Keratinocyte (primary cell): ENCODE measurements around the gene PTPRN2. TPM values are rescaled to one million over a fixed set of nuclear protein-coding genes. Genes with fewer than 3 reads are reported as not detected.

ENCODE experiments used
- DNase-seq: peaks from one replicate; pipeline ENCODE4 v3.0.0-alpha.2; 2011; ENCODE audit warnings: low read depth, missing footprints, low spot score
- FAIRE-seq: peaks from 2 replicates; lab custom pipeline; 2011; peaks lifted over from hg19 to GRCh38; lab: Jason Lieb, UNC
- H2AFZ ChIP-seq: 2 replicates; pipeline ENCODE4 v1.6.0; 2012; ENCODE audit warnings: low read length, control low read depth, inconsistent platforms; ENCODE audit not compliant: control insufficient read depth
- H3K27ac ChIP-seq: 2 replicates; pipeline ENCODE4 v1.5.1; 2011; ENCODE audit warnings: low read length; ENCODE audit not compliant: control insufficient read depth, insufficient read depth
- H3K27me3 ChIP-seq: 3 replicates; pipeline ENCODE4 v1.6.0; 2011; ENCODE audit warnings: low read length; ENCODE audit not compliant: control insufficient read depth, insufficient read depth; ENCODE audit errors: extremely low read depth
- H3K36me3 ChIP-seq, 2 experiments: 2 replicates in 1 of 2; 3 replicates in 1 of 2; pipeline ENCODE4 v1.5.1; 2011; ENCODE audit warnings: low read length in 2 of 2, mild to moderate bottlenecking in 1 of 2; ENCODE audit not compliant: control insufficient read depth in 2 of 2, insufficient read depth in 2 of 2; ENCODE audit errors: extremely low read depth in 1 of 2
- H3K4me1 ChIP-seq: 3 replicates; pipeline ENCODE4 v1.5.1; 2011; ENCODE audit warnings: low read length; ENCODE audit not compliant: control insufficient read depth, insufficient read depth; ENCODE audit errors: extremely low read depth
- H3K4me2 ChIP-seq: 3 replicates; pipeline ENCODE4 v1.6.0; 2011; ENCODE audit warnings: low read depth, low read length; ENCODE audit not compliant: control insufficient read depth, insufficient read depth; ENCODE audit errors: extremely low read depth
- H3K4me3 ChIP-seq, 3 experiments: fragments of 200-600 bp in 1 of 3; sonication (generic) in 1 of 3; 2 replicates in 2 of 3; 3 replicates in 1 of 3; pipeline ENCODE4 v1.5.1; 2011 to 2016; ENCODE audit warnings: low read length in 3 of 3, mild to moderate bottlenecking in 3 of 3, control low read depth in 2 of 3, inconsistent platforms in 1 of 3, low read depth in 1 of 3, mixed read lengths in 1 of 3, mixed run types in 1 of 3, moderate library complexity in 1 of 3; ENCODE audit not compliant: control insufficient read depth in 2 of 3, insufficient read depth in 2 of 3; ENCODE audit errors: extremely low read depth in 1 of 3
- H3K79me2 ChIP-seq: 2 replicates; pipeline ENCODE4 v1.6.0; 2012; ENCODE audit warnings: low read length; ENCODE audit not compliant: control insufficient read depth, insufficient read depth
- H3K9ac ChIP-seq: 3 replicates; pipeline ENCODE4 v1.6.0; 2011; ENCODE audit warnings: low read length; ENCODE audit not compliant: control insufficient read depth, insufficient read depth; ENCODE audit errors: extremely low read depth
- H3K9me1 ChIP-seq: 3 replicates; pipeline ENCODE4 v1.6.0; 2011; ENCODE audit warnings: low read length; ENCODE audit not compliant: control insufficient read depth, insufficient read depth; ENCODE audit errors: extremely low read depth
- H3K9me3 ChIP-seq: 2 replicates; pipeline ENCODE4 v1.5.1; 2012; ENCODE audit warnings: low read depth, low read length; ENCODE audit not compliant: control insufficient read depth
- H4K20me1 ChIP-seq: 3 replicates; pipeline ENCODE4 v1.6.0; 2011; ENCODE audit warnings: low read length; ENCODE audit not compliant: control insufficient read depth, insufficient read depth; ENCODE audit errors: extremely low read depth
- EZH2 ChIP-seq: IDR thresholded peaks from one replicate; pipeline ENCODE4 v1.6.1; 2012; ENCODE audit warnings: inconsistent platforms, mild to moderate bottlenecking, low read length, moderate library complexity
- dilution Hi-C: fragments of 300-500 bp; cut with MboI; formaldehyde crosslinking; loops from one replicate; pipeline ENCODE4 v1.7.0; 2020; ENCODE audit warnings: low sequenced_read_pairs; ENCODE audit not compliant: extremely low pct_ligation_motif_present
- polyA plus RNA-seq, 5 experiments: library from polyadenylated mRNA; depleted of rRNA in 3 of 5; stranded (reverse) in 3 of 5; stranded (forward) in 1 of 5; unstranded in 1 of 5; fragments of >200 nt; gene quantifications; 1 replicate in 1 of 5; 2 replicates in 3 of 5; 3 replicates in 1 of 5; pipeline versions ENCODE4 v1.2.1 to v1.2.3, GENCODE V29; 2011 to 2012; ENCODE audit warnings: missing spikeins in 2 of 5, low read depth in 1 of 5, low replicate concordance in 1 of 5
- TF ChIP-seq, protein P1 (sequence below), 3 experiments: IDR thresholded peaks in 1 of 3; conservative IDR thresholded peaks in 1 of 3; optimal IDR thresholded peaks in 1 of 3; 2 replicates in 2 of 3; 3 replicates in 1 of 3; pipeline versions ENCODE3 to v1.5.1; 2011; ENCODE audit warnings: low read length in 3 of 3, mild to moderate bottlenecking in 3 of 3, moderate library complexity in 2 of 3, control low read depth in 1 of 3, inconsistent platforms in 1 of 3; ENCODE audit not compliant: insufficient read depth in 2 of 3; ENCODE audit errors: extremely low read depth in 1 of 3

Gene PTPRN2
- polyA plus RNA-seq, 1 donor (not counting 4 experiments of a cell fraction or from before 2014, with no cell fraction given): not detected

DNA sequence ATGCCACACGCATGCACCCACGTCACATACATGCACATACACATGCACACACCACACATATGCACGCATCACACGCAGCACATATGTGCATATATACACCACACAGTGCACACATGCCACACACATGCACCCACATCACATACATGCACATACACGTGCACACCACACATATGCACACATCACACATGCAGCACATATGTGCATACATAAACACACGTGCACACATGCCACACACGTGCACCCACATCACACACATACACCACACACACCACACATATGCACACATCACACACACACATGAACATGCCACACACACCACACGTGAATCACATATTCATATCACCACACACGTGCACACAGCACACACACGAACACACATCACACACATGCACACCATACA, 338.8 kb downstream of the PTPRN2 start:
- no peak overlapping the region for H3K4me3 ChIP-seq
- H4K20me1 ChIP-seq: no peaks in the 10 kb centered on the region
- DNase-seq (no peak), FAIRE-seq (no peak)
- TF ChIP-seq EZH2: no peak
- TF ChIP-seq, protein P1, sequence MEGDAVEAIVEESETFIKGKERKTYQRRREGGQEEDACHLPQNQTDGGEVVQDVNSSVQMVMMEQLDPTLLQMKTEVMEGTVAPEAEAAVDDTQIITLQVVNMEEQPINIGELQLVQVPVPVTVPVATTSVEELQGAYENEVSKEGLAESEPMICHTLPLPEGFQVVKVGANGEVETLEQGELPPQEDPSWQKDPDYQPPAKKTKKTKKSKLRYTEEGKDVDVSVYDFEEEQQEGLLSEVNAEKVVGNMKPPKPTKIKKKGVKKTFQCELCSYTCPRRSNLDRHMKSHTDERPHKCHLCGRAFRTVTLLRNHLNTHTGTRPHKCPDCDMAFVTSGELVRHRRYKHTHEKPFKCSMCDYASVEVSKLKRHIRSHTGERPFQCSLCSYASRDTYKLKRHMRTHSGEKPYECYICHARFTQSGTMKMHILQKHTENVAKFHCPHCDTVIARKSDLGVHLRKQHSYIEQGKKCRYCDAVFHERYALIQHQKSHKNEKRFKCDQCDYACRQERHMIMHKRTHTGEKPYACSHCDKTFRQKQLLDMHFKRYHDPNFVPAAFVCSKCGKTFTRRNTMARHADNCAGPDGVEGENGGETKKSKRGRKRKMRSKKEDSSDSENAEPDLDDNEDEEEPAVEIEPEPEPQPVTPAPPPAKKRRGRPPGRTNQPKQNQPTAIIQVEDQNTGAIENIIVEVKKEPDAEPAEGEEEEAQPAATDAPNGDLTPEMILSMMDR (optimal IDR thresholded peaks at IDR 0.05 in 1 of 3, IDR thresholded peaks at IDR 0.05 in 1 of 3, conservative IDR thresholded peaks at IDR 0.05 in 1 of 3; ENCODE audit: extremely low read depth in 1 of 3, insufficient read depth in 2 of 3, low read length in 3 of 3): no peak
- H3K9ac ChIP-seq: no peak overlapping the region
- H3K9me1 ChIP-seq: no peaks in the 10 kb centered on the region
- H3K9me3 ChIP-seq: peaks cover 38% of the 10 kb centered on the region
- no peaks in the 10 kb centered on the region for H3K36me3 ChIP-seq
- no peaks in the 10 kb centered on the region for H3K4me1 ChIP-seq
- dilution Hi-C loops: loop anchor here (25.0 kb wide), 1 partner anchor 112 kb away; no protein-coding TSS in a partner anchor
- H2AFZ ChIP-seq: no peak overlapping the region
- H3K27me3 ChIP-seq: no peaks in the 10 kb centered on the region
- H3K4me2 ChIP-seq: no peak overlapping the region
- no peaks in the 10 kb centered on the region for H3K79me2 ChIP-seq
- no peak overlapping the region for H3K27ac ChIP-seq

DNA sequence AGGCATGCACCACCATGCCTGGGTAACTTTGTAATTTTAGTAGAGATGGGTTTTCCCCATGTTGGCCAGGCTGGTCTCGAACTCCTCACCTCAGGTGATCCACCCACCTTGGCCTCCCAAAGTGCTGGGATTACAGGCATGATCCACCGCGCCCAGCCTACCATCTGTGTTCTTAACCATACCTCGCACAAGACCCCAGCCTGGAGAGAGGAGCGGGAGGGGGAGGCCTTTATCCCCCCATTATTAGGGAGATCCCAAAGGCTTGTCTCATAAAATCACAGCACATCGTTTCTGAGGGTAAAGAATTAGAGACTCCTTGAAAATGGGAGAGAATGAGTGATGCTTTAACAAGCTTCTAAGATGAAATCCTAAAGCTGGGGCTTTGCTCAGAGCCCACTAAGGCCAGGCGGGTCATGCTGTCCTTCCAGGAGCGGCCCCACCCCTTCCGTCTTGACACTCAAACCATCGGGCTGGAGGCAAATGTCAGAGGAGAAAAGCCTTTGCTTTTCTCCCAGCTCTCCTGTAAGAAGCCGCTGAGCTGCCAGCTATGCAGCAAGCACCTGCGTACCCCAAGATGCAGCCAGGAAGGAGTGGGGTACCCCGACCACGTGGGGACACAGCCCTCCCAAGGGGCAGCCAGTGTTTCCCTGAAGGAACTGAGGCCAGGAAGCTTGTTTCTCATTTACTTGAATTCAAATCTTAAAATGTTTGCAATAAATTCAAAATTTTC, 339.7 kb downstream of the PTPRN2 start:
- Histone ChIP-seq H3K4me1 (no peaks in the 10 kb centered on the region), H3K4me3 (no peak overlapping the region), H3K36me3 (no peaks in the 10 kb centered on the region), H3K9me1 (no peaks in the 10 kb centered on the region), H3K27me3 (no peaks in the 10 kb centered on the region), H3K4me2 (no peak overlapping the region), H4K20me1 (no peaks in the 10 kb centered on the region), H3K79me2 (no peaks in the 10 kb centered on the region), H2AFZ (no peak overlapping the region), H3K9ac (no peak overlapping the region), H3K9me3 (peaks cover 38% of the 10 kb centered on the region), H3K27ac (no peak overlapping the region)
- FAIRE-seq: no peak
- no peak for DNase-seq
- dilution Hi-C loops: loop anchor here (25.0 kb wide), 1 partner anchor 111 kb away; no protein-coding TSS in a partner anchor
- TF ChIP-seq, protein P1 (optimal IDR thresholded peaks at IDR 0.05 in 1 of 3, IDR thresholded peaks at IDR 0.05 in 1 of 3, conservative IDR thresholded peaks at IDR 0.05 in 1 of 3; ENCODE audit: extremely low read depth in 1 of 3, insufficient read depth in 2 of 3, low read length in 3 of 3): no peak
- no peak for TF ChIP-seq EZH2
